GM19043 (cell line): ENCODE results near the gene PROB1.
"Not testable (repeated sequence)": the region's sequence is repeated elsewhere in the genome, so short reads cannot be mapped to it uniquely, and the experiment has no call there.

Experiments used
- ATAC-seq: cut with Tn5 transposase; IDR thresholded peaks from one replicate; pipeline ENCODE4 v1.9.1; 2021; ENCODE audit warnings: low read depth; ENCODE audit not compliant: unreplicated experiment

The PROB1 gene

GRCh38 chr5:139413963-139414362, 19.1 kb upstream of the PROB1 start:
- no peak for ATAC-seq

- no peak for ATAC-seq
Observed at GRCh38 chr5:139413153-139413552, 18.2 kb upstream of the PROB1 start.

GRCh38 chr5:139410993-139411828, 16.3 kb upstream of the PROB1 start:
- ATAC-seq = no peak

DNA sequence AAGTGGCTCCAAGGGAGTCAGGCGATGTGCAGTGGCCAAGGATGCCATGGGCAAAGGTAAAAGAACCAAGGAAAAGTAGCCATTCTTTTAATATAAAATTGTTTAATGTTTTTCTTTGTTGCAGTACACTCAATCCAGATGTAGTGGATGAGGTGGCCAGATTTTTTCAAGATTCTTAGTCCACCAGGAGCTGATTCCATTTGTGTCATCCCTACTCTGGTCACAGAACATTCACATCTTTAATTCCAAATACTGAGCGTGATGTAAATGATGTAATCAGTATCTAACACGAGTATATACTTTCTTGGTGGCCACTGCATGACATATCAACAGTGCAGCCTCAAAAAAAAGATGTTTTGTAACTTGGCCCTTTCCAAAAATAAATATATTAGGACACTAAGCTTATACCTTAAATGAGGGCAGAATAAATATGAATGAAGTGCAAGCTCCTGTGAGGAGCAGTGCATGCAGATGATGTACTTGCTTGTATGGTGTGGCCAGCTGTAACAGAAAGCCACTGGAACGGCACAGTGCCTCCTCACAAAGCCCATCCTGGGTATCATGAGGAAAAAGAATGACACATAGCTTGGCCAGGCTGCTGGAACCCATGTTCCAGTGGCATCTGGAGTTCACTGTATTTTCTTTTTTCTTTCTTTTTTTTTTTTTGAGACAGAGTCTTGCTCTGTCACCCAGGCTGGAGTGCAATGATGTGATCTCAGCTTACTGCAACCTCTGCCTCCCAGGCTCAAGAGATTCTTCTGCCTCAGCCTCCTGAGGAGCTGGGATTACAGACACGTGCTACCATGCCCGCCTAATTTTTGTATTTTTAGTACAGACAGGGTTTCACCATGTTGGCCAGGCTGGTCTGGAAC, 15.5 kb upstream of the PROB1 start:
- no peak for ATAC-seq

- ATAC-seq = not testable (repeated sequence)
Observed at GRCh38 chr5:139409116-139409515, 14.2 kb upstream of the PROB1 start.

GRCh38 chr5:139408191-139408590, 13.3 kb upstream of the PROB1 start:
- ATAC-seq = no peak

GRCh38 chr5:139407517-139407916, 12.6 kb upstream of the PROB1 start:
- ATAC-seq = no peak

DNA sequence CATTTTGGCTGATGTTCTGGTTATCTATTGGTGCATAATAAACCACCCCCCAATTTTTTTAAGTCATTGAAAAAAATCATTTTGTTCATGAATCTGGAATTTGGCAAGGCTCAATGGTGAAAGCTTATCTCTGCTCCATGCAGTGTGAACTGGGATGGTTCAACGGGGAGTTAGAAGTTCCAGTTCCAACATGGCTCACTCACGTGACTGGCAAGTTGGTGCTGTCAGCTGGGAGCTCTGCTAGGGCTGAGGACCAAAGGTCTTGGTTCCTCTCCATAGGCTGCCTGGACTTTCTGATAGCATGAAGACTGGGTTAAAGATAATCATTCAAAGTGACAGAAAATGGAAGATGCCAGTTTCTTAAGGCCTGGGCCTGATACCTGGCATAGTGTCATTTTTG, 12.1 kb upstream of the PROB1 start:
- no peak for ATAC-seq

GRCh38 chr5:139404484-139404840, 9.6 kb upstream of the PROB1 start:
- ATAC-seq = no peak

- ATAC-seq = peak; percentile 79
Observed at GRCh38 chr5:139403787-139404483, 9.0 kb upstream of the PROB1 start, which contains the start of gene SPATA24. TSS of gene SPATA24 (minus strand) at chr5:139404089. CDS start at chr5:139404060, 29 bp downstream.

- no peak for ATAC-seq
Observed at GRCh38 chr5:139403418-139403786, 8.5 kb upstream of the PROB1 start.

DNA sequence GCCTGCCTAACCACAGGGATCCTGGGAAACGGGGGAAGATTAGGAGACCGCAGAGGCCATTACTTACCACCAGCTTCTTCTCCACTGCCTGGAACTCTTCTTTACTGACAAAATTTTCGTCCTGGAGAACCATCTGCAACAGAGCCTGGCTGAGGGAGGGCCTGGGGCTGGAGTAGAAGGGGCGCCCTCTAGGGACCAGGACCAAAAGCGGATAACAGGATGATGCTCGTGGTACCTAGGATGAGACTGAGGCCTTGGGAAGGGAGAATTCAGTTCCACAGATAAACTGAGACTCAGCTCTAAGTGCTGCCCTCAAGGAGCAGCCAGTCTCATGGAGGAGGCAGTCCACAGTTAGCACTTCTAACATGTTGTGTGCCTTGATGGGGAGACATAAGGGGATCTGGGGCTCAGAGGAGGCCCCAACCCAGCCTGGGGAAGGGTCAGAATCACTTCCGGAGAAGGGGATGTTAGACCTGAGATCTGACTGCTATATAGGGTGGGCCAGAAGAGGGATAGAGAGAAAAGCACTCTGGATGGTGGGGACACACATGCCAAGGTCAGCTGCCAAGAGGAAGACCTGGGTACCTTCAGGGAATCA, 7.8 kb upstream of the PROB1 start:
- ATAC-seq = no peak

- no peak for ATAC-seq
Observed at GRCh38 chr5:139401546-139401945, 6.6 kb upstream of the PROB1 start.

- peak; percentile 24 for ATAC-seq
Observed at GRCh38 chr5:139399501-139400121, 4.7 kb upstream of the PROB1 start.

GRCh38 chr5:139397921-139398320, 3.0 kb upstream of the PROB1 start:
- ATAC-seq = no peak

GRCh38 chr5:139396691-139397090, 1.8 kb upstream of the PROB1 start:
- no peak for ATAC-seq

DNA sequence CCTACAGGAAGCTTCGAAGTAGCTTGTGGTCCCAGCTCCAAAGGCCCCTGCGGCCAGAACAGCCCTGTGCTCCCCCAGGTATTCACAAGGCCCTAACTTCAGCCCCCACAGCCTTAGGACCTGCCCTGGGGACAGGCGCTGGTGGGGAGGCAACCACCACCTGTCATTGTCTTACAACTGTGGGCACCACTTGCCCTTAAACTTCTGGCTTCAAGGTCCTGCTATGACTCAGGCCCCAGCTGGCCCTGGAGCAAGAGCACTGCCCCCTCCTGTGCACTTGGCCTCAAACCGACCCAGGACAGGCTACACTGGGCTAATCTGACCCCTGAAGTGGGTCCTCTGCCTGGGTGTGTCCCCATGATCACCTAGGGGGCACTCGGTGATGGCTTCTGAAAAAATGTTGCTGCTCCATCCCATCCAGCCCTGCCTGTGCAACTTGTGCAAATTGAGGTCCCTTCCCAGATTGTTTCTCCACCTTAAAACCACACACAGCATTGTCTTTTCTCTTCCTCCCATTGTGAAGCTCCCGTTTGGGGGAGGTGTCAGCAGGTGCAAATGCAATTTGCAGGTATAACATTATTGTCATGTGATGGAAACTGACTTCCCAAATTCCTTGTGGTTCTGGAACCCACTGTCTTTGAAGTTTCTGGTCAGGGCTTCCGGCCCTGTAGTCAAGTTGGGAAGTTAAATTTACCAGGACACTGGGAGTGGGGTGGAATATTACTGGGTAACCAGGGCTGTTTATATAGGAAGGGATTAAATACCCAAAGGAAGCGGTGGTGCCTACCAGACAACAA, 1.1 kb upstream of the PROB1 start:
- no peak for ATAC-seq

GRCh38 chr5:139394123-139394653, 716 bp downstream of the PROB1 start:
- no peak for ATAC-seq

DNA sequence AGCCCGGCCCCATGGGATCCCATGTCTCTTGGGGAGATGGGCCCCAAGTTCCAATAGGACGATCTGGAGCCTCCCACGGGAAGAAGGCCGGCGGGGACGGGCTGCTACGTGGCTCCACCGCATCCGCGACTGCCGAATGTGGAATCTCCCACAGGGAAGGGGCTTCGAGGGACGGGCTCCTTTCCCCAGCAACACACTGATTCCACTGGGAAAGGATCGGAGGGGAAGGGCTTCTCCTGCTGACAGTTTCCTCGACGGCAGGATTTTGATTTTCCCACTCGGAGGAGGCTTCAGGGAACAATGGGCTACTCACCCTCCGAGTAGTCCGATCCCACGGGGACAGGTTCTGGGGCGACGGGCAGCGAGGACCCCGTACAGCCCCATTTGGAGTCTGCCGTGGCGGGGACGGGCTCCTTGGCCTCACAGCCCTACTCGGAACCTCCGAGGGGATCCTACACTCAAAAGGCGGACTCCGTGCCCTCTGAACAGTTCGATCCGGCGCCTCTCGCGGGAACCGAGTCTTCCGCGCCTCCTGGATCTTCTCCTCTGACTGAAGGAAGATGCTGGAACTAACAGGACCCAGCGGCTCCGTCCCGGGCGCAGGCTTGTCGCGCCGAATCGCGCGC, 1.3 kb downstream of the PROB1 start:
- ATAC-seq = no peak
